Suprapubic skin (tissue), 4 donors: ENCODE results near the gene CCDC68.

Experiments used
- CTCF ChIP-seq, 2 donors: fragments of 200-600 bp in 1 of 2; fragments of 450-650 bp in 1 of 2; sonication (generic) in 1 of 2; IDR thresholded peaks; one replicate each; pipeline ENCODE4 v1.5.1; 2016 to 2019; ENCODE audit warnings: antibody characterized with exemption in 2 of 2, mild to moderate bottlenecking in 1 of 2, moderate library complexity in 1 of 2
- POLR2A ChIP-seq, 2 donors: fragments of 450-650 bp; IDR thresholded peaks; one replicate each; pipeline ENCODE4 v1.6.1; 2017; ENCODE audit warnings: antibody characterized with exemption in 2 of 2, mild to moderate bottlenecking in 2 of 2, moderate library complexity in 2 of 2
- POLR2AphosphoS5 ChIP-seq, 3 donors: sonication (generic); formaldehyde crosslinking; IDR thresholded peaks; one replicate each; pipeline ENCODE4 v1.6.1; 2017; ENCODE audit warnings: antibody characterized with exemption in 3 of 3

GRCh38 chr18:54882318-54882717 is 76.9 kb downstream of the CCDC68 start:
- no peak for TF ChIP-seq CTCF (IDR thresholded peaks at IDR 0.05)
- no peak for TF ChIP-seq POLR2A (IDR thresholded peaks at IDR 0.05)
- TF ChIP-seq POLR2AphosphoS5 (IDR thresholded peaks at IDR 0.05) = no peak
